GM12892 (cell line): ENCODE results near the gene LRRN2.

Experiments used
- POLR2A ChIP-seq: IDR thresholded peaks from 2 replicates; pipeline ENCODE4 v1.6.1; 2011; ENCODE audit warnings: low read depth, low read length, control low read depth
- POLR2AphosphoS5 ChIP-seq: IDR thresholded peaks from 2 replicates; pipeline ENCODE4 v1.6.1; 2011; ENCODE audit warnings: low read depth, low read length, control low read depth
- TAF1 ChIP-seq: IDR thresholded peaks from 2 replicates; pipeline ENCODE4 v1.6.1; 2011; ENCODE audit warnings: low read depth, mild to moderate bottlenecking, control low read depth, low read length, borderline replicate concordance

DNA sequence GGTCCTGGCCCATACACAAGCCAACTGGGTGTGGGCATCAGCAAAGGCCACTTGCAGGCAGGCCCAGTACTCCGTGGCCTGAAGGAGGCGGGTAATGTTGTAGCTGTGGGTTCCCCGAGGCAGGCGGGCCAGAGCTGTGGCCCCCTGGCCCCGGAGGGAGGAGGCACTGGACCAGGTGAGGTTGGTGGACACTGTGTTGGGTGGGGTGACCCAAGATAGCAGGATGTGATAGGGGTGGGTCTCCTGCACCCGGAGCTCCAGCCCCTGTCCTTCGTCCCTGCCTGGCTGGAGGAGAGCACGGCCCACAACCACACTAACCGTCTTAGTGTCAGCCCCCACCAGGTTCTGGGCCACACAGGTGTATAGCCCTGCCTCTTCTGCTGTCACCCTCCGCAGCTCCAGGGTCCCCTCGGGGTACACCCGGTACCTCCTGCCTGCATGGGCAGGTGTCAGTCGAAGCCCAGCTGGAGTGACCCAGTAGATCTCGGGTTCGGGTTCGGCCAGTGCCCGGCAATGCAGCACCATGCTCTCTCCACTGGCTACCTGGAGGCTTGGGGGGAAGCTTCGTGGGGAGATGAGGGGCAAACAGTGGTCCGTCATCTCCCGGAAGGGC lies 67.3 kb downstream of the LRRN2 start:
- TF ChIP-seq POLR2A (no peak), POLR2AphosphoS5 (no peak), TAF1 (no peak)
